HT1080 (cell line): ENCODE data around the gene DSEL. TPM values are rescaled to one million over a fixed set of nuclear protein-coding genes. Genes with fewer than 3 reads are reported as not detected.

Source experiments
- DNase-seq: peaks from one replicate; pipeline ENCODE4 v3.0.0-alpha.2; 2015; ENCODE audit warnings: low read depth
- polyA plus RNA-seq, 2 experiments: library from polyadenylated mRNA; depleted of rRNA; stranded (reverse); fragments of >200 nt; gene quantifications; 2 replicates each; pipeline ENCODE4 v1.2.3, GENCODE V29; 2015
- total RNA-seq: library from RNA; depleted of rRNA; stranded (reverse); fragments of >200 nt; shearing (Covaris generic); gene quantifications from 2 replicates; pipeline ENCODE4 v1.2.3, GENCODE V29; 2014; rRNA removed

The DSEL gene
- 4.6 and 4.9 TPM in 2 replicates for total RNA-seq
- 1.7 and 1.8 TPM in 2 replicates for polyA plus RNA-seq (2015; cell fraction: cytosol; rRNA removed)
- polyA plus RNA-seq (2015; cell fraction: nucleus; rRNA removed), result 2.9 and 3.7 TPM in 2 replicates

- peak; percentile 85 for DNase-seq
Observed at GRCh38 chr18:67516539-67517443, at the start of gene DSEL. DSEL (minus strand) TSS chr18:67516720; CDS start chr18:67514608, 2,112 bp downstream.

GRCh38 chr18:67553437-67553836, 36.9 kb upstream of the DSEL start:
- no peak for DNase-seq

GRCh38 chr18:67550872-67551520, 34.5 kb upstream of the DSEL start:
- no peak for DNase-seq

GRCh38 chr18:67549946-67550345, 33.4 kb upstream of the DSEL start:
- no peak for DNase-seq

GRCh38 chr18:67545681-67546080, 29.2 kb upstream of the DSEL start:
- DNase-seq, result no peak

- no peak for DNase-seq
Observed at GRCh38 chr18:67540559-67540958, 24.0 kb upstream of the DSEL start.

- no peak for DNase-seq
Observed at GRCh38 chr18:67531929-67532328, 15.4 kb upstream of the DSEL start.

GRCh38 chr18:67525328-67526099, 9.0 kb upstream of the DSEL start:
- peak; percentile 93 for DNase-seq

GRCh38 chr18:67520351-67520921, 3.9 kb upstream of the DSEL start:
- DNase-seq, result no peak

- DNase-seq, result no peak
Observed at GRCh38 chr18:67519592-67519991, 3.1 kb upstream of the DSEL start.

GRCh38 chr18:67518566-67518965, 2.0 kb upstream of the DSEL start:
- DNase-seq, result no peak

GRCh38 chr18:67517444-67517765, 885 bp upstream of the DSEL start:
- DNase-seq, result no peak

GRCh38 chr18:67515942-67516538, 480 bp downstream of the DSEL start:
- peak; percentile 79 for DNase-seq

- DNase-seq, result no peak
Observed at GRCh38 chr18:67514901-67515540, 1.5 kb downstream of the DSEL start.

- DNase-seq, result no peak
Observed at GRCh38 chr18:67514465-67514864, 2.1 kb downstream of the DSEL start.

- DNase-seq, result peak; percentile 17
Observed at GRCh38 chr18:67513280-67513679, 3.2 kb downstream of the DSEL start.

GRCh38 chr18:67511840-67512239, 4.7 kb downstream of the DSEL start:
- DNase-seq, result no peak

GRCh38 chr18:67510831-67511230, 5.7 kb downstream of the DSEL start:
- DNase-seq, result no peak

GRCh38 chr18:67509741-67510391, 6.7 kb downstream of the DSEL start:
- no peak for DNase-seq

GRCh38 chr18:67508146-67508545, 8.4 kb downstream of the DSEL start:
- DNase-seq, result peak; percentile 13
